T47D (cell line): ENCODE measurements around the gene ERCC6L2.

Source experiments
- DNase-seq, 2 experiments: peaks; one replicate each; pipeline versions ENCODE4 v3.0.0 to v3.0.0-alpha.2; 2011 to 2012; ENCODE audit warnings: low read depth in 1 of 2, low spot score in 1 of 2
- JUND ChIP-seq: IDR thresholded peaks from 2 replicates; pipeline ENCODE4 v1.6.1; 2012; ENCODE audit warnings: low read depth
- in situ Hi-C: cut with HindIII; loops from 2 replicates; pipeline ENCODE4 v1.10.0; 2016; ENCODE audit warnings: low sequenced_read_pairs, low pct_unique_long_range_greater_than_20kb

The ERCC6L2 gene

DNA sequence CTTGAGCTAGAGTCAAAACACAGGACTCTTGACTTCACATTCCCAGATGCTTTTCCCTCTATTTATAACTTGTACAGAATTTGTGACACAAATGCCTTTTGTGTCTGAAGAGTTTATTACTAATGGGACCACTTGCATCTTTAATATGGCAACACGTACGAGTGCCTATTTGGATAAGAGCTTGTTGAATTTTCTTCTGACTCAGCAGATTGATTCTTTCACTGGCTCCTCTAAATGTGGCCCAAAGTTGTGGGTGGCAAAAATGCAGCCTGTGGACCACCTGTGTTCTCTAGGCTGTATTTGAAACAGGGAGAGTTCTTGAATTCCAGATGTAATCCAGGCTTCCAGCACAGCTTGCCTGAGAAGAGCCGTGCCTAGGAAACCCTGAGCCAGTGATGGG is 34.1 kb upstream of the ERCC6L2 start:
- no peak for TF ChIP-seq JUND
- in situ Hi-C loops, result no loop called here

DNA sequence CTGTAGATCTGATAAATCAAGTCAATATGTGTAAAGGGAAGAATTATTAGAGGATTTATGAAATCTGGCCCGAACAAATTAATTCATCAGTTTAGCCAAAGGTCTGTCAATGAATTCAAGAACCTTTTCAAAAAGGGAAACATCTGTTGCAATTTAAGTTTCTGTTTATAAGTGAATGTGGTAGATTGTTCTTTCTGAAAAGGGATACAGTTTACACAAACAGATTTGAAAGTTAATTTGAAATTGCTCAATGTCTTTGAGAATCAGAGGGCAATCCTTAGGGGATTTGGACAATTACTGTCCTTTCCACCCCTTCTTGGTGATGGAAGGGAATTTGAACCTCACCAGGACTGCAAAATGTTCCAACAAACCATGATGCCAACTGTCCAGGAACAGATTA is 29.7 kb upstream of the ERCC6L2 start:
- TF ChIP-seq JUND, result no peak
- DNase-seq, result no peak
- in situ Hi-C loops, result no loop called here

More for the DNA sequence above, 34.1 kb upstream of the ERCC6L2 start:
- no peak for DNase-seq

DNA sequence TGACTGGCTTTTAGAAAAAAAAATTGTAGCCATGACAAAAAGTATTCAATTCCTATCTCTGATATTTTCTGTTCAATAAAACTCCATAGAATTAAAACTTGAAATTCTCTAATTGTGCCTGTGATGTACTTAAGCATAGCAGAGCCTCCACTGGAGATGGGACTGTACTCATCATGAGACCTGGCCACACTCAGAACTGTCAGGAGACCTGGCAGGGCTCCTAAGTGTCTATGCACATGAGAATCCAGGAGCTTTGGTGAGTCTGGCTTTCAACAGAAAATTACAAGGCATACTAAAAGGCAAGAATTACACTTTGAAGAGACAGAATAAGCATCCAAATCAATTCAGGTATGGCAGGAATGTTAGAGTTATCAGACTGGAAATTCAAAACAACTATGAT is 26.7 kb upstream of the ERCC6L2 start:
- no peak for TF ChIP-seq JUND
- no peak for DNase-seq
- in situ Hi-C loops, result no loop called here

DNA sequence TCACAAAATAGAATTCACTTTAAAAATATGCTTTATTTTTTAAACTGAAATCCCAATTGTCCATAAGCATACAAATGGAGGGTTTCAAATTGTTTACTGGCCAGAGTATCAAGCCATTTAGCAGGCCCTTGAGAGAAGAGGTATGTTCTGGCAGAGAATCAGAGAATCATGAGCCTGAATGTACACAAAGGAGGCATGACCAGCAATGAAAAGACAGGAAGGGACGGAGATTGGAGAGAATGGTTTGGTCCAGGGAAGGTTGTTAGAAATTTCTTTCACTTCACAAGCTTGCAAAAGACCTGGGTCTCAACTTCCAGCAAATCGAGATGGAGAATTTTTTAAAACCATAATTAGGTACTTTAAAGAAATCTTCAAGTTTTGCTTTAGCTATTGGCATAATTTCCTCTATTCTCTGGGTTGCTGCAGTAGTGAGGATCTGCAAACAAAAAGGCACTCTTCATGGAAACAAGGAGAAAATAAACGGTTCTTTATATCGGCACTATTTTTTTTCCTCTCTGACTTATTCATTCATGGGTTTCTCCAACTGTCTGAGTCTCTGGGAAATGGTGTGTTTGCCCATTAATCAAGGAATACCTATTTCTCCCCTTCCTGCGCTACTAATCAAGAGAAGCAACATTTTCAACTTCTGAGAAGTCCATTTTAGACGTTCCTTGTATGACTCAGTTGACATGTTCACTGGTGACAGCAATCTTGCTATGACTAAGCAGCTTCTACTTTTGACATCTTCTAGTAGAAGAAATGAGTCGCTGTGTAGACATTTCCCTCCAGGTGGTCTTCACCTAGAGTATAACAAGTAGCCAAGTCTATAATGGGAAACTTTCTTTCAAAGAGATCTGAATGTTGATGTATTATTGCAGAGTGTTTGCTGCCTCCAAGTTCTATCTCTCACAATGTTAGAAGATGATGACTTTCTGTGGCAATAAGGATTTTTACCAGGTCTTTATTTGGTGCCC is 23.1 kb upstream of the ERCC6L2 start:
- no peak for DNase-seq
- TF ChIP-seq JUND, result no peak
- in situ Hi-C loops, result no loop called here

DNA sequence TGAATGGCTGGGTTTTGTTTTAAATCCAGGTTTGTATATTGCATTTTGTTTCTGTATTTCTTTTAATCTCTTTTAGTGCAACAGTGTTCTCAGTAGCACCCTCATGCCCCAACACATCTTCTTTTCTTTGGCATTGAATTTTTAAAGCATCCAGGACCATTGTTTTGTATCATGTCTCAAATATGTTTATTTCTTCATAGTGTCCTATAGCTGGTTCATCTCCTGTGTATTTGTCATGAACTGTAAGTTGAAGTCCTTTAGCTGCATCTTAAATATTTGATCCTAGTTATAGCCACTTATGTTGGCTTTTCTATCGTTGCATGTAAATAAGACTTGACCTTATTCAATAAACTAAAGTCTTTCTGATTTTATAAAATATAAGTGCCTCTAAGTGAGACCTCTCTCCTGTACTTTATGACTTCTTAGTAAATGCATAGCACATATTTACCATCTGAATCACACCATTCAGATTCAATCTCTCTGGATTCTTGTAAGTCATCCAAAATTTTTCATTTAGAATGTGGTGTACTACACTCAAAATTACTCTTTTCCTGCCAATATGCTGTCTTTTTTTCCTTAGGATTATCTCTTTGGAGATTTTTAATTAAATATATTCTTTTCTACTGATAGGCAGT is 21.0 kb upstream of the ERCC6L2 start:
- peak; percentile 63; the same call in 1 of the 2 replicates for TF ChIP-seq JUND
- in situ Hi-C loops, result no loop called here
- DNase-seq, result no peak

DNA sequence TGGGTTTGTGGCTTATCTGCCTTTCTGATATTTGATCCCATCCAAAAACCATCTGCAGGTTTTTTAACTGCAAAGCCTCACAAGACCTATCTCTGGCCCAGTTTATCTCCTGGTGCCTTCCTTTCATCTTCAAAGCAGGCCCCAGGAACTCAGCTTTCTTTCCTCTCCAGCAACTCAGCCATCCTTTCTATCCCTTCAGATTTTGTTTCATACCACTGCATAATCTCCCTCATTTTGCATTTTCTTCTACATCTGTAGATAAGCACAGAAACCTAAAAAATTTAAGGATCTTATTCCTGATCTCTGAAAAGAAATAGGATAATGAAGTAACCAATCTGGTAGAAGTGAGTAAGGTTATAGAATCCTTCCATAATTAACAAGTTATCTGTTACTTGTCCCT is 19.5 kb upstream of the ERCC6L2 start:
- no peak for TF ChIP-seq JUND
- in situ Hi-C loops, result no loop called here
- no peak for DNase-seq

DNA sequence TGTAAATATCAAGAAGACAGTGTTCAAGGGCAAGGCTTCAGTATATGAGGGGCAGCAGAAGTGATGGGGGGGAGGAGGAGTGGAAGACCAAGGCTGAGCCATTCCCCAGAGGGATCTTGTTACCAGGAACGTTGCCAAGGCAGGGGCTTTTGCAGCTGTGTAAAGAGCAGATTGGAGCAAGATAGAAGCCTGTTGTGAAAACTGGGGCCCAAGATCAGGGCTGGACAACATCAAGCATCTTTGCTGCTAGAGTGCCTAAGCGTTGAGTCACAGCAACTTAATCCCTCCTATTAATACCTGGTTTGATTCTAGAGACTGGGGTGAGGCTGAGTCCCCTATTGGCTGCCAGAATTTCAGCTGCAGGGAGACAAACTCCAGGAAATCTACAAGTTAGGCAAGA is 18.4 kb upstream of the ERCC6L2 start:
- DNase-seq, result no peak
- TF ChIP-seq JUND, result no peak

DNA sequence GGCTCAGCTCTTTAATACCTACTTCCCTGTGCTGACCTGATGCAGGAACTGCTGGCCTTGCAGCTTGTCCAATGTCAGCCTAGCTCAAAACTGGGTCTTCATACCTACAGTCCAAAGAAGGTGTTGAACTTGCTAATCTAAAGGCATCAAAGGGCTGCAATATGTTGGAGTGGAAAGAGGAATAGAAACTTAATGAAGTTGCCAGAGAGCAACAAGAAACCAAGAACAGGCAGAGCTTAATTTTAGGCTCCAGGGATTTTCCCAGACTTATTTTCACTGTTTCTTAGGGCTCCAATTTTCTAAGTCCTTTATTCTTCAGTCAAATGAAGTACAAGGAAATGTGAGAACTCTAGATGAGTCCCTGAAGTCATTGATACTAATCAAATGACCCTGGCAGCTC is 17.6 kb upstream of the ERCC6L2 start:
- TF ChIP-seq JUND, result no peak
- DNase-seq, result no peak
- in situ Hi-C loops, result no loop called here

More for the DNA sequence above, 18.4 kb upstream of the ERCC6L2 start:
- in situ Hi-C loops, result no loop called here

DNA sequence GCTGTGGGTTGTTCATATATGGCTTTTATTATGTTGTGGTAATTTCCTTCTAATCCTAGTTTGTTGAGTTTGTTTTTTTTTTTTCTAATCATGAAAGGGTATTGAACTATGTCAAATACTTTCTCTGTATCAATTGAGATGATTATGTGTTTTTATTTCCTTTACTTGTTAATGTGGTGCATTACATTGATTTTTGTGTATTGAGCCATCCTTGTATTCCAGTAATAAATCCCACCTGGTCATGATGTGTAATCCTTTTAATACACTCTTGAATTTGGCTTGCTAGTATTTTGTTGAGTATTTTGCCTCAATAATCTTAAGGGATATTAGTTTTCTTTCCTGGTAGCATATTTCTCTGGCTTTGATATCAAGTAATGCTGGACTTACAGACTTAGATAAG is 13.1 kb upstream of the ERCC6L2 start:
- no peak for DNase-seq
- in situ Hi-C loops, result no loop called here
- no peak for TF ChIP-seq JUND

DNA sequence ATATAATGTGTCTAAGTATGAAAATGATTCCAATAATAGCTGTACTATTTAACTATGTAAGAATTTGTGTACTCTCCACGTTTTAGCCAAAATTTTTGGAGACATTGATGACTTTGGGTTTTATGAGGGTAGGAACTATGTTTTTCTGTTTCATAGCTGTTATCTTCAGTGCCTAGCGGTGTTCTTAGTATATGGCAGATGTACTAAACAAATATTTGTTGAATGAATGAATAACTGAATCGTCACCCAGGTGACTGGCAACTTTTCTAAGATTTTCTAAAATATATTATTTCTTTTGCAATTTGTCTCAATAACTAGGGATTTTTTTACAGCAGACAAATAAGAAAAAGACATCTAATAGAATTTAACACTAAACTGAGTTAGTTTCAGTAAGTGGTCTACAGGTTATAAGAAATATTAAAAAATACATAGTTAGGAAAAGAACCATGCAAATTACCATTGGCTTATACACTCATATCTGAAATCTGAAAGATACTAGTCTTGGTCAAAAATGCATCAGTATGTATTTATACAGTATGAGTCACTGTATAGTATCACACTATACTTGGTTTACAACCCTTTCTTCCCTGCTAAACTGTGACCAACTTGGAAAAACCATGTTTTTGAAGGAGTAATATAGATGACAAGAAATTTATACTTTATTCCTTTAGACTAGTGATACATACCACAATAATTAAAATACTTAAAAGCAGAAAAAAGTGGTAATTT is 10.5 kb upstream of the ERCC6L2 start:
- no peak for DNase-seq
- no peak for TF ChIP-seq JUND
- in situ Hi-C loops, result no loop called here

DNA sequence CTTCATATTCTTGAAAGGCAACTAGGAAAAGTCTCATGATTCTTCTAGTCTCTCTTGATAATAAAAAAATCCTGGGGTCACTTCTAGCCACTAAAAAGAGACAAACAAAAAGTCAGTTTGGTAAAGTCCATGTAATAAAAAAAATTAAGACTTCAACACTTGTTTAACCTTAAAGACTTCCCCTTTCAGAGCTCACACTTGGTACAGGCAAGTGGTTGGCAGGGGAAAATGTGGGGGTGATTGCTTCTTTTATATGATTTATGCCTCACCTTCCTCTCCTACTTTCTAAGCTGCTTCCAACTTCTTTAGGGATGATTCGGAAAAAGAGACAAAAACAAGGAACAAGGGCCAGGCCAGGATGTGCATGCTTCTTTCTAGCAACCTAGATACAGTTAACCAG is 5.1 kb upstream of the ERCC6L2 start:
- no peak for DNase-seq
- in situ Hi-C loops, result no loop called here
- no peak for TF ChIP-seq JUND

DNA sequence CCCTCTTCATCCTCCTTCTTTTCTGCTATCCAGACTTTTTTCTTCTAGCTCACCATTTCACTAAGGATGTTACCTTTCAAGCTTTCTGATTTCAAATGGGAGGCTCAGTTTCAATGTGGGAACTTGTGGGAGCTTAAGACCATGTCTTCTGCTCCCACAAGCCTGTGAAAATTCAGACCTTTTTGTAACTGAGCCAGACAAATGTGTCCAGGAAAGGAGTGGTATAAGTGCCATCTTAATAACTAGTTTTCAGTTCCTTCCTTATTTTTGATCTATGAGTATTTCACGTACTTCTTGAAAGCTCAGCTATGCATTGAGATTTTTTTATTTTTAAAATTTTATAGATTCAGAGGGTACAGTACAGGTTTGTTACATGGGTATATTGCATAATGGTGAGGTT is 4.6 kb upstream of the ERCC6L2 start:
- in situ Hi-C loops, result no loop called here
- TF ChIP-seq JUND, result no peak
- no peak for DNase-seq
